HUES6 (cell line): ENCODE data around the gene KCNJ11.

Experiments
- H3K27ac ChIP-seq: 2 replicates; pipeline ENCODE4 v1.7.0; 2013; ENCODE audit warnings: low read depth, mild to moderate bottlenecking, low read length, inconsistent platforms
- H3K27me3 ChIP-seq: 2 replicates; pipeline ENCODE4 v1.6.1; 2013; ENCODE audit warnings: low read length; ENCODE audit not compliant: control insufficient read depth, insufficient read depth
- H3K36me3 ChIP-seq: 2 replicates; pipeline ENCODE4 v1.6.1; 2013; ENCODE audit warnings: low read length; ENCODE audit not compliant: control insufficient read depth, insufficient read depth
- H3K4me1 ChIP-seq: 2 replicates; pipeline ENCODE4 v1.6.1; 2013; ENCODE audit warnings: low read length; ENCODE audit not compliant: control insufficient read depth, insufficient read depth
- H3K4me3 ChIP-seq: 2 replicates; pipeline ENCODE4 v1.5.1; 2013; ENCODE audit warnings: low read depth, low read length
- H3K9ac ChIP-seq: one replicate; pipeline ENCODE4 v1.6.1; 2013; ENCODE audit warnings: mild to moderate bottlenecking, low read length
- H3K9me3 ChIP-seq: 2 replicates; pipeline ENCODE4 v1.6.1; 2013; ENCODE audit warnings: low read depth, low read length; ENCODE audit not compliant: control insufficient read depth, insufficient read depth

Gene KCNJ11

GRCh38 chr11:17389211-17389956 is 925 bp upstream of the KCNJ11 start:
- peaks cover 9% of the 10 kb centered on the region for H3K4me1 ChIP-seq
- no peak overlapping the region for H3K9ac ChIP-seq

DNA sequence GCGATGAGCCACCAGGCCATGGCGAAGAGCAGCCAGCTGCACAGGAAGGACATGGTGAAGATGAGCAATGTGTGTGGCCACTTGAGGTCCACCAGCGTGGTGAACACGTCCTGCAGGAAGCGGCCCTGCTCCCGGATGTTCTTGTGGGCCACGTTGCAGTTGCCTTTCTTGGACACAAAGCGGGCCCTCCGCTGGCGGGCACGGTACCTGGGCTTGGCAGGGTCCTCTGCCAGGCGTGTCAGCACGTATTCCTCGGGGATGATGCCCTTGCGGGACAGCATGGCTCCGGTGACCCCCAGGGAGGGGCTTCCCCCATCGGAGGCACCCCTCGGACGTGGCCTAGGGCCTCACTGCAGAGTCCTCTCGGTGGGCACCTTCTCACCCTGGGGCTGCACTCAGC is 648 bp downstream of the KCNJ11 start:
- peaks cover 45% of the 10 kb centered on the region for H3K27me3 ChIP-seq
- no peak overlapping the region for H3K4me3 ChIP-seq
- H3K27ac ChIP-seq, result no peak overlapping the region
- no peak overlapping the region for H3K9ac ChIP-seq
- H3K9me3 ChIP-seq, result no peaks in the 10 kb centered on the region
- no peaks in the 10 kb centered on the region for H3K36me3 ChIP-seq
- H3K4me1 ChIP-seq, result peaks cover 9% of the 10 kb centered on the region

More at GRCh38 chr11:17389211-17389956, 925 bp upstream of the KCNJ11 start:
- H3K4me3 ChIP-seq, result peak overlapping the region; percentile 57
- H3K36me3 ChIP-seq, result no peaks in the 10 kb centered on the region
- no peak overlapping the region for H3K27ac ChIP-seq
- H3K9me3 ChIP-seq, result no peaks in the 10 kb centered on the region
- peaks cover 45% of the 10 kb centered on the region for H3K27me3 ChIP-seq

GRCh38 chr11:17387254-17387653 is 1.2 kb downstream of the KCNJ11 start:
- Histone ChIP-seq H3K27me3 (peaks cover 45% of the 10 kb centered on the region), H3K9me3 (no peaks in the 10 kb centered on the region), H3K27ac (no peak overlapping the region), H3K4me3 (no peak overlapping the region), H3K9ac (no peak overlapping the region), H3K36me3 (no peaks in the 10 kb centered on the region), H3K4me1 (peaks cover 9% of the 10 kb centered on the region)

DNA sequence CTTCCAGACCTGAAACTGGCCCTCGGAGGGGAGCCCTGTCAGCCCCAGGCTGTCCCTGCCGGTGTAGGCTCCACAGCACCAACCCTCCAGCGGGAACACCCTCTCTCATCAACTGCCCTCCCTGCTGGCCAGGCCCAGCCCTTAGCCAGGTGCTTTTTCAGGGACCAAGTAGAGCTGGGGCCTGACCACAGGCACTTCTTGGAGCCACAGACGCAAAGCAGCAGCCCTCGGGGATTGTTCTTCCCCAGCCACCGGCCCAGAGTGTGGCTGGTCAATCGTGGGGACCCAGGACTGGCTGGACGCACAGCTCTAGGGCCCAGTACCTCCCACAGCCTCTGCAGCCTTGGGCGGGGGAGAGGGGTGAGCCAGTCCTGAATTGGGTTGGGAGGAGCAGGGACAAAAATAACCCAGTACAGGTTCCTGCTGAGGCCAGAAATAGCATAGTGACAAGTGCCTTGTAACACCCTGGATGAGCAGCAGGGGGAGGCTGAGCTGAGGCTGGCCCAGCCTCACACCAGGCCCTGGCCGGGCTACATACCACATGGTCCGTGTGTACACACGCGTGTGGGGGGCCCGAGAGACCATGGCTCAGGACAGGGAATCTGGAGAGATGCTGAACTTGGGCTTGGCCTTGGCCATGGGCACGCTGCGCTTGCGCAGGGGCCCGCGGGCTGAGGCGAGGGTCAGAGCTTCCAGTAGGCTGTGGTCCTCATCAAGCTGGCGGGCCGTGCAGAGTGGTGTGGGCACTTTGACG is 2.0 kb downstream of the KCNJ11 start:
- no peaks in the 10 kb centered on the region for H3K9me3 ChIP-seq
- no peaks in the 10 kb centered on the region for H3K36me3 ChIP-seq
- H3K27me3 ChIP-seq, result peaks cover 39% of the 10 kb centered on the region
- H3K4me1 ChIP-seq, result peaks cover 9% of the 10 kb centered on the region
- no peak overlapping the region for H3K27ac ChIP-seq
- no peak overlapping the region for H3K9ac ChIP-seq
- no peak overlapping the region for H3K4me3 ChIP-seq

- Histone ChIP-seq H3K9ac (no peak overlapping the region), H3K36me3 (no peaks in the 10 kb centered on the region), H3K4me3 (no peak overlapping the region), H3K9me3 (no peaks in the 10 kb centered on the region), H3K27me3 (peaks cover 33% of the 10 kb centered on the region), H3K27ac (no peak overlapping the region), H3K4me1 (peaks cover 9% of the 10 kb centered on the region)
Observed at GRCh38 chr11:17385926-17386325, 2.5 kb downstream of the KCNJ11 start.

GRCh38 chr11:17385492-17385891 is 3.0 kb downstream of the KCNJ11 start:
- Histone ChIP-seq H3K9ac (no peak overlapping the region), H3K4me3 (no peak overlapping the region), H3K27me3 (peaks cover 29% of the 10 kb centered on the region), H3K4me1 (peaks cover 9% of the 10 kb centered on the region), H3K9me3 (no peaks in the 10 kb centered on the region), H3K36me3 (no peaks in the 10 kb centered on the region), H3K27ac (no peak overlapping the region)

GRCh38 chr11:17384002-17384511 is 4.4 kb downstream of the KCNJ11 start:
- Histone ChIP-seq H3K27me3 (peaks cover 22% of the 10 kb centered on the region), H3K27ac (no peak overlapping the region), H3K36me3 (no peaks in the 10 kb centered on the region), H3K4me1 (peaks cover 4% of the 10 kb centered on the region; the same call in 1 of the 2 replicates), H3K4me3 (no peak overlapping the region), H3K9ac (no peak overlapping the region), H3K9me3 (peaks cover 4% of the 10 kb centered on the region; the same call in 1 of the 2 replicates)

- Histone ChIP-seq H3K27ac (no peak overlapping the region), H3K27me3 (peaks cover 17% of the 10 kb centered on the region), H3K4me3 (no peak overlapping the region), H3K36me3 (no peaks in the 10 kb centered on the region), H3K9me3 (peaks cover 9% of the 10 kb centered on the region), H3K4me1 (peaks cover 4% of the 10 kb centered on the region; the same call in 1 of the 2 replicates), H3K9ac (no peak overlapping the region)
Observed at GRCh38 chr11:17383461-17383860, 5.0 kb downstream of the KCNJ11 start.

- Histone ChIP-seq H3K4me1 (peaks cover 4% of the 10 kb centered on the region; the same call in 1 of the 2 replicates), H3K27ac (no peak overlapping the region), H3K9me3 (peaks cover 20% of the 10 kb centered on the region), H3K36me3 (no peaks in the 10 kb centered on the region), H3K9ac (no peak overlapping the region), H3K27me3 (peaks cover 5% of the 10 kb centered on the region; the same call in 1 of the 2 replicates), H3K4me3 (no peak overlapping the region)
Observed at GRCh38 chr11:17382046-17382728, 6.3 kb downstream of the KCNJ11 start.

DNA sequence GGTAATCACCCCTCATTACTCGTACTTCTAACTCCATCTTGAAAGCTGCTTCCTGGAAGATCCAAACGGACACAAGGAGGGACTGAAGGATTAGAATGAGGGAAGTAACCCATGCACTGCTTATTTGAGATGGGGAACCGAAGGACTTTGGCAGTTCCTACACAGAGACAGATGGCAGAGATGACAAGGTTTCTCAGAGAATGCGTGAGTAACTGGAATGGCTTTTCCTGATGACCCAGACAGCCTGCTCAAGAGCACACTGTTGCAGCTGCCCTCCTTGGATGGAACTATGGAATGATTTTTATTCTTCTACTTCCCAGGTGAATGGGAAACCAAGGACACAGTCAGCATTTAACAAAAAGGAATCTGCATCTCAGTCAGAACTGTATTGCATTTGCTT is 7.3 kb downstream of the KCNJ11 start:
- Histone ChIP-seq H3K27me3 (no peaks in the 10 kb centered on the region), H3K27ac (no peak overlapping the region), H3K9me3 (peaks cover 20% of the 10 kb centered on the region), H3K4me1 (peaks cover under 1% of the 10 kb centered on the region; the same call in 1 of the 2 replicates), H3K9ac (no peak overlapping the region), H3K4me3 (no peak overlapping the region), H3K36me3 (no peaks in the 10 kb centered on the region)
